ENCODE measurements around the gene SLC25A26. TPM values are rescaled to one million over a fixed set of nuclear protein-coding genes. Genes with fewer than 3 reads are reported as not detected.
"Not testable (repeated sequence)": the region's sequence is repeated elsewhere in the genome, so short reads cannot be mapped to it uniquely, and the experiment has no call there.

Gene SLC25A26
- total and polyA plus RNA-seq, 7 donors: 17.8 to 42.8 (median 22.4) TPM

GRCh38 chr3:66299891-66300290 lies 79.1 kb downstream of the SLC25A26 start:
- TF ChIP-seq POLR2A (IDR thresholded peaks at IDR 0.05) (no peak), CTCF (IDR thresholded peaks at IDR 0.05) (no peak), POLR2AphosphoS5 (IDR thresholded peaks at IDR 0.05) (no peak), EP300 (IDR thresholded peaks at IDR 0.05) (no peak)
- 77 to 85% methylated on average over 4 of the region's 4 CpGs for WGBS, 2 donors
- Histone ChIP-seq H3K27ac (peak overlapping the region in 3 of 4 donors; percentile 63 to 70 (median 67)), H3K27me3 (no peaks in the 10 kb centered on the region), H3K9me3 (no peaks in the 10 kb centered on the region), H3K4me3 (no peak overlapping the region), H3K36me3 (no peaks in the 10 kb centered on the region), H3K4me1 (peaks cover 0 to 44% (median 26%) of the 10 kb centered on the region in 4 donors)
- intact Hi-C loops (cut with DNase I): loop anchor here (5.0 kb wide), 1 partner anchor 37 kb away; no protein-coding TSS in a partner anchor
- DNase-seq: no peak

- 71 to 90% methylated on average over 3 of the region's 3 CpGs for WGBS, 2 donors
- no peak for TF ChIP-seq POLR2AphosphoS5 (IDR thresholded peaks at IDR 0.05)
- no peak for TF ChIP-seq CTCF (IDR thresholded peaks at IDR 0.05)
- TF ChIP-seq EP300 (IDR thresholded peaks at IDR 0.05): no peak
- TF ChIP-seq POLR2A (IDR thresholded peaks at IDR 0.05): no peak
- no peak for DNase-seq
Observed at GRCh38 chr3:66302288-66302687, 81.5 kb downstream of the SLC25A26 start.

GRCh38 chr3:66303491-66303901 lies 82.7 kb downstream of the SLC25A26 start:
- TF ChIP-seq EP300 (IDR thresholded peaks at IDR 0.05) (no peak), POLR2A (IDR thresholded peaks at IDR 0.05) (no peak), CTCF (IDR thresholded peaks at IDR 0.05) (no peak), POLR2AphosphoS5 (IDR thresholded peaks at IDR 0.05) (no peak)
- H3K4me1 ChIP-seq: peaks cover 0 to 24% (median 5%) of the 10 kb centered on the region in 4 donors
- H3K36me3 ChIP-seq: no peaks in the 10 kb centered on the region
- H3K4me3 ChIP-seq: no peak overlapping the region
- no peak overlapping the region for H3K27ac ChIP-seq
- DNase-seq: no peak
- 91 to 93% methylated on average over 3 of the region's 3 CpGs for WGBS, 2 donors
- H3K9me3 ChIP-seq: no peaks in the 10 kb centered on the region
- intact Hi-C loops (cut with DNase I): loop anchor here (5.0 kb wide), 1 partner anchor 34 kb away; no protein-coding TSS in a partner anchor
- no peaks in the 10 kb centered on the region for H3K27me3 ChIP-seq

More at GRCh38 chr3:66302288-66302687, 81.5 kb downstream of the SLC25A26 start:
- no peaks in the 10 kb centered on the region for H3K9me3 ChIP-seq
- no peak overlapping the region for H3K4me3 ChIP-seq
- no peaks in the 10 kb centered on the region for H3K27me3 ChIP-seq
- H3K36me3 ChIP-seq: no peaks in the 10 kb centered on the region
- intact Hi-C loops (cut with DNase I): loop anchor here (5.0 kb wide), 1 partner anchor 35 kb away; no protein-coding TSS in a partner anchor
- no peak overlapping the region for H3K27ac ChIP-seq
- peaks cover 0 to 36% (median 17%) of the 10 kb centered on the region in 4 donors for H3K4me1 ChIP-seq

GRCh38 chr3:66304293-66304692 lies 83.5 kb downstream of the SLC25A26 start:
- Histone ChIP-seq H3K4me3 (no peak overlapping the region), H3K27ac (no peak overlapping the region), H3K9me3 (no peaks in the 10 kb centered on the region), H3K4me1 (peaks cover 0 to 16% (median 0%) of the 10 kb centered on the region in 4 donors), H3K27me3 (no peaks in the 10 kb centered on the region), H3K36me3 (no peaks in the 10 kb centered on the region)
- no peak for DNase-seq
- WGBS, 2 donors: 74 to 91% methylated on average over 3 of the region's 3 CpGs
- TF ChIP-seq POLR2A (IDR thresholded peaks at IDR 0.05) (no peak), POLR2AphosphoS5 (IDR thresholded peaks at IDR 0.05) (no peak), EP300 (IDR thresholded peaks at IDR 0.05) (no peak), CTCF (IDR thresholded peaks at IDR 0.05) (no peak)
- intact Hi-C loops (cut with DNase I): loop anchor here (5.0 kb wide), 1 partner anchor 33 kb away; no protein-coding TSS in a partner anchor

DNA sequence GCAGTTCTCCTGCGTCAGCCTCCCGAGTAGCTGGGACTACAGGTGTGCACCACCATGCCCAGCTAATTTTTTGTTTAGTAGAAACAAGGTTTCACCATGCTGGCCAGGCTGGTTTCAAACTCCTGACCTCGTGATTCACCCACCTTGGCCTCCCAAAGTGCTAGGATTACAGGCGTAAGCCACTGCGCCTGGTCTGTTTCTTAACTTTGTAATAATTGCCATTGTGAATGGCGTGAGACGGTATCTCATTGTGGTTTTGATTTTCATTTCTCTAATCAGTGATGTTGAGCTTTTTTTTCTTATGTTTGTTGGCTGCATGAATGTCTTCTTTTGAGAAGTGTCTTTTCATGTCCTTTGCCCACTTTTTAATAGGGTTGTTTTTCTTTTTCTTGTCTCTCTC lies 85.3 kb downstream of the SLC25A26 start:
- H3K4me3 ChIP-seq; H3K4me1 ChIP-seq; H3K36me3 ChIP-seq; DNase-seq; H3K27ac ChIP-seq; H3K9me3 ChIP-seq; H3K27me3 ChIP-seq; intact Hi-C loops (cut with DNase I): not testable (repeated sequence)
- WGBS, 2 donors: 95 to 96% methylated on average over 7 of the region's 7 CpGs

- H3K27ac ChIP-seq; H3K4me1 ChIP-seq; intact Hi-C loops (cut with DNase I); H3K4me3 ChIP-seq; DNase-seq; H3K9me3 ChIP-seq; H3K27me3 ChIP-seq; H3K36me3 ChIP-seq: not testable (repeated sequence)
- 62 to 76% methylated on average over 4 of the region's 4 CpGs for WGBS, 2 donors
Observed at GRCh38 chr3:66306991-66307390, 86.2 kb downstream of the SLC25A26 start.

All from sigmoid colon (tissue), 7 donors.